ENCODE data around the gene BDKRB2.

The BDKRB2 gene

GRCh38 chr14:96221109-96221650, 16.5 kb downstream of the BDKRB2 start:
- Histone ChIP-seq H3K36me3 (replicated peaks; ENCODE audit: insufficient read depth, low read length) (no peaks in the 10 kb centered on the region), H3K9ac (ENCODE audit: low read length) (no peak overlapping the region), H3F3A (ENCODE audit: insufficient read depth, low read length) (no peaks in the 10 kb centered on the region), H4K20me1 (ENCODE audit: insufficient read depth, low read length) (no peaks in the 10 kb centered on the region), H2AFZ (ENCODE audit: low read length) (no peak overlapping the region), H3K4me1 (ENCODE audit: low read length) (no peaks in the 10 kb centered on the region), H3K27me3 (replicated peaks; ENCODE audit: insufficient read depth, low read length) (no peaks in the 10 kb centered on the region), H3K9me3 (replicated peaks; ENCODE audit: insufficient read depth, low read length) (no peaks in the 10 kb centered on the region), H3K27ac (ENCODE audit: low read length) (no peak overlapping the region), H3K4me3 (ENCODE audit: low read length) (no peak overlapping the region), H3K79me2 (ENCODE audit: low read length) (no peaks in the 10 kb centered on the region), H3K4me2 (ENCODE audit: low read depth, low read length) (no peak overlapping the region), H3K9me2 (replicated peaks; ENCODE audit: insufficient read depth, low read length) (no peaks in the 10 kb centered on the region)
- no peak for TF ChIP-seq EZH2 (optimal IDR thresholded peaks at IDR 0.05; ENCODE audit: low read depth, low read length)
- DNase-seq: no peak

- no peak overlapping the region for H3K9ac ChIP-seq (ENCODE audit: low read length)
- no peaks in the 10 kb centered on the region for H4K20me1 ChIP-seq (ENCODE audit: insufficient read depth, low read length)
- no peak for DNase-seq
- H3K27ac ChIP-seq (ENCODE audit: low read length): no peak overlapping the region
- H3K79me2 ChIP-seq (ENCODE audit: low read length): no peaks in the 10 kb centered on the region
- no peaks in the 10 kb centered on the region for H3F3A ChIP-seq (ENCODE audit: insufficient read depth, low read length)
- H3K9me2 ChIP-seq (replicated peaks; ENCODE audit: insufficient read depth, low read length): no peaks in the 10 kb centered on the region
- no peaks in the 10 kb centered on the region for H3K9me3 ChIP-seq (replicated peaks; ENCODE audit: insufficient read depth, low read length)
- H2AFZ ChIP-seq (ENCODE audit: low read length): no peak overlapping the region
- H3K36me3 ChIP-seq (replicated peaks; ENCODE audit: insufficient read depth, low read length): no peaks in the 10 kb centered on the region
- H3K4me2 ChIP-seq (ENCODE audit: low read depth, low read length): no peak overlapping the region
- no peaks in the 10 kb centered on the region for H3K27me3 ChIP-seq (replicated peaks; ENCODE audit: insufficient read depth, low read length)
- no peaks in the 10 kb centered on the region for H3K4me1 ChIP-seq (ENCODE audit: low read length)
- TF ChIP-seq CTCF (IDR thresholded peaks at IDR 0.05; ENCODE audit: low read length) (no peak), EZH2phosphoT487 (IDR thresholded peaks at IDR 0.05; ENCODE audit: low read length) (no peak), EZH2 (optimal IDR thresholded peaks at IDR 0.05; ENCODE audit: low read depth, low read length) (no peak)
- H3K4me3 ChIP-seq (ENCODE audit: low read length): no peak overlapping the region
These were observed 17.2 kb downstream of the BDKRB2 start for GRCh38 chr14:96221841-96222240.

- H3K9me3 ChIP-seq (replicated peaks; ENCODE audit: insufficient read depth, low read length): no peaks in the 10 kb centered on the region
- no peak overlapping the region for H3K27ac ChIP-seq (ENCODE audit: low read length)
- no peaks in the 10 kb centered on the region for H3K27me3 ChIP-seq (replicated peaks; ENCODE audit: insufficient read depth, low read length)
- H3K79me2 ChIP-seq (ENCODE audit: low read length): no peaks in the 10 kb centered on the region
- no peak overlapping the region for H3K4me2 ChIP-seq (ENCODE audit: low read depth, low read length)
- H3K9me2 ChIP-seq (replicated peaks; ENCODE audit: insufficient read depth, low read length): no peaks in the 10 kb centered on the region
- H3F3A ChIP-seq (ENCODE audit: insufficient read depth, low read length): no peaks in the 10 kb centered on the region
- TF ChIP-seq EZH2 (optimal IDR thresholded peaks at IDR 0.05; ENCODE audit: low read depth, low read length): no peak
- TF ChIP-seq EZH2phosphoT487 (IDR thresholded peaks at IDR 0.05; ENCODE audit: low read length): no peak
- no peak for TF ChIP-seq CTCF (IDR thresholded peaks at IDR 0.05; ENCODE audit: low read length)
- DNase-seq: no peak
- no peaks in the 10 kb centered on the region for H3K36me3 ChIP-seq (replicated peaks; ENCODE audit: insufficient read depth, low read length)
- no peaks in the 10 kb centered on the region for H3K4me1 ChIP-seq (ENCODE audit: low read length)
- H2AFZ ChIP-seq (ENCODE audit: low read length): no peak overlapping the region
- no peak overlapping the region for H3K9ac ChIP-seq (ENCODE audit: low read length)
- no peak overlapping the region for H3K4me3 ChIP-seq (ENCODE audit: low read length)
- no peaks in the 10 kb centered on the region for H4K20me1 ChIP-seq (ENCODE audit: insufficient read depth, low read length)
These were observed 19.9 kb downstream of the BDKRB2 start for GRCh38 chr14:96224480-96225096.

- Histone ChIP-seq H3K9me3 (replicated peaks; ENCODE audit: insufficient read depth, low read length) (no peaks in the 10 kb centered on the region), H3F3A (ENCODE audit: insufficient read depth, low read length) (no peaks in the 10 kb centered on the region), H3K9ac (ENCODE audit: low read length) (no peak overlapping the region), H3K79me2 (ENCODE audit: low read length) (no peaks in the 10 kb centered on the region), H3K9me2 (replicated peaks; ENCODE audit: insufficient read depth, low read length) (no peaks in the 10 kb centered on the region), H4K20me1 (ENCODE audit: insufficient read depth, low read length) (no peaks in the 10 kb centered on the region), H3K27me3 (replicated peaks; ENCODE audit: insufficient read depth, low read length) (no peaks in the 10 kb centered on the region), H3K27ac (ENCODE audit: low read length) (no peak overlapping the region), H3K36me3 (replicated peaks; ENCODE audit: insufficient read depth, low read length) (no peaks in the 10 kb centered on the region), H3K4me1 (ENCODE audit: low read length) (no peaks in the 10 kb centered on the region), H2AFZ (ENCODE audit: low read length) (no peak overlapping the region), H3K4me2 (ENCODE audit: low read depth, low read length) (no peak overlapping the region), H3K4me3 (ENCODE audit: low read length) (no peak overlapping the region)
- DNase-seq: no peak
- no peak for TF ChIP-seq EZH2 (optimal IDR thresholded peaks at IDR 0.05; ENCODE audit: low read depth, low read length)
- no peak for TF ChIP-seq CTCF (IDR thresholded peaks at IDR 0.05; ENCODE audit: low read length)
- no peak for TF ChIP-seq EZH2phosphoT487 (IDR thresholded peaks at IDR 0.05; ENCODE audit: low read length)
These were observed 20.6 kb downstream of the BDKRB2 start for GRCh38 chr14:96225213-96225612.
